Skeletal muscle tissue (tissue), 4 donors: ENCODE results near the gene HMGA1. TPM values are rescaled to one million over a fixed set of nuclear protein-coding genes. Genes with fewer than 3 reads are reported as not detected.

ENCODE experiments used
- H3K27ac ChIP-seq: one replicate; pipeline ENCODE4 v1.7.0; 2013; ENCODE audit warnings: mild to moderate bottlenecking, low read depth, low read length, inconsistent platforms
- H3K27me3 ChIP-seq, 3 donors: one replicate each; pipeline ENCODE4 v1.7.0; 2013; ENCODE audit warnings: low read length in 3 of 3; ENCODE audit not compliant: control insufficient read depth in 3 of 3, insufficient read depth in 3 of 3
- H3K36me3 ChIP-seq, 3 donors: one replicate each; pipeline ENCODE4 v1.7.0; 2013; ENCODE audit warnings: low read length in 3 of 3; ENCODE audit not compliant: control insufficient read depth in 3 of 3, insufficient read depth in 3 of 3
- H3K4me1 ChIP-seq, 3 donors: one replicate each; pipeline ENCODE4 v1.7.0; 2013; ENCODE audit warnings: low read length in 3 of 3, mild to moderate bottlenecking in 3 of 3; ENCODE audit not compliant: control insufficient read depth in 3 of 3, insufficient read depth in 3 of 3
- H3K4me3 ChIP-seq, 3 donors: one replicate each; pipeline ENCODE4 v1.7.0; 2013; ENCODE audit warnings: low read length in 3 of 3
- H3K9ac ChIP-seq, 3 donors: one replicate each; pipeline ENCODE4 v1.7.0; 2013; ENCODE audit warnings: low read length in 3 of 3, mild to moderate bottlenecking in 3 of 3, moderate library complexity in 2 of 3, low read depth in 1 of 3
- H3K9me3 ChIP-seq, 3 donors: one replicate each; pipeline ENCODE4 v1.7.0; 2013; ENCODE audit warnings: low read length in 3 of 3; ENCODE audit not compliant: control insufficient read depth in 3 of 3
- total RNA-seq: library from RNA; depleted of rRNA; stranded (reverse); fragments of >200 nt; gene quantifications from one replicate; pipeline ENCODE4 v1.2.3, GENCODE V29; 2014
- donor health status: Osteomylitis.

HMGA1 gene
- total RNA-seq, 1 donor from 2014 or later = 20.4 TPM

GRCh38 chr6:34238585-34239499 lies 2.2 kb downstream of the HMGA1 start:
- Histone ChIP-seq H3K27ac (no peak overlapping the region), H3K9me3 (no peaks in the 10 kb centered on the region), H3K9ac (peak overlapping the region in 2 of 3 donors; percentile 67 to 84), H3K36me3 (peaks cover 5 to 26% (median 13%) of the 10 kb centered on the region in 3 donors), H3K4me1 (peaks cover 4 to 16% (median 14%) of the 10 kb centered on the region in 3 donors), H3K4me3 (peak overlapping the region; percentile 55 to 78 (median 73)), H3K27me3 (no peaks in the 10 kb centered on the region)

GRCh38 chr6:34239500-34239825 lies 2.8 kb downstream of the HMGA1 start:
- Histone ChIP-seq H3K4me1 (peaks cover 8 to 22% (median 20%) of the 10 kb centered on the region in 3 donors), H3K4me3 (no peak overlapping the region), H3K9me3 (no peaks in the 10 kb centered on the region), H3K36me3 (peaks cover 5 to 26% (median 13%) of the 10 kb centered on the region in 3 donors), H3K27ac (no peak overlapping the region), H3K9ac (no peak overlapping the region), H3K27me3 (no peaks in the 10 kb centered on the region)

- Histone ChIP-seq H3K4me3 (no peak overlapping the region), H3K27me3 (no peaks in the 10 kb centered on the region), H3K9me3 (no peaks in the 10 kb centered on the region), H3K27ac (no peak overlapping the region), H3K9ac (no peak overlapping the region), H3K36me3 (peaks cover 5 to 26% (median 13%) of the 10 kb centered on the region in 3 donors), H3K4me1 (peaks cover 8 to 24% (median 20%) of the 10 kb centered on the region in 3 donors)
Observed at GRCh38 chr6:34239893-34240292, 3.2 kb downstream of the HMGA1 start.

GRCh38 chr6:34240329-34241248 lies 3.9 kb downstream of the HMGA1 start:
- Histone ChIP-seq H3K9me3 (no peaks in the 10 kb centered on the region), H3K4me3 (no peak overlapping the region), H3K4me1 (peaks cover 8 to 24% (median 20%) of the 10 kb centered on the region in 3 donors), H3K27me3 (no peaks in the 10 kb centered on the region), H3K27ac (no peak overlapping the region), H3K9ac (no peak overlapping the region), H3K36me3 (peaks cover 5 to 26% (median 13%) of the 10 kb centered on the region in 3 donors)

GRCh38 chr6:34241351-34242215 lies 4.9 kb downstream of the HMGA1 start:
- no peaks in the 10 kb centered on the region for H3K27me3 ChIP-seq
- H3K9ac ChIP-seq = no peak overlapping the region
- no peak overlapping the region for H3K4me3 ChIP-seq
- H3K4me1 ChIP-seq = peaks cover 8 to 23% (median 18%) of the 10 kb centered on the region in 3 donors
- no peaks in the 10 kb centered on the region for H3K9me3 ChIP-seq
- peaks cover 5 to 26% (median 13%) of the 10 kb centered on the region in 3 donors for H3K36me3 ChIP-seq
- H3K27ac ChIP-seq = no peak overlapping the region

GRCh38 chr6:34242252-34243130 lies 5.8 kb downstream of the HMGA1 start:
- Histone ChIP-seq H3K27me3 (no peaks in the 10 kb centered on the region), H3K9me3 (no peaks in the 10 kb centered on the region), H3K4me3 (no peak overlapping the region), H3K4me1 (peaks cover 8 to 29% (median 18%) of the 10 kb centered on the region in 3 donors), H3K27ac (no peak overlapping the region), H3K9ac (no peak overlapping the region), H3K36me3 (peaks cover 5 to 26% (median 15%) of the 10 kb centered on the region in 3 donors)

- H3K27me3 ChIP-seq = no peaks in the 10 kb centered on the region
Observed at GRCh38 chr6:34243131-34243771, 6.6 kb downstream of the HMGA1 start.

More at GRCh38 chr6:34243131-34243771, 6.6 kb downstream of the HMGA1 start:
- Histone ChIP-seq H3K4me3 (no peak overlapping the region), H3K9ac (peak overlapping the region in 1 of 3 donors; percentile 3), H3K36me3 (peaks cover 5 to 26% (median 15%) of the 10 kb centered on the region in 3 donors), H3K9me3 (no peaks in the 10 kb centered on the region), H3K4me1 (peaks cover 9 to 35% (median 23%) of the 10 kb centered on the region in 3 donors), H3K27ac (no peak overlapping the region)
